ENCODE results near the gene HELQ. TPM values are rescaled to one million over a fixed set of nuclear protein-coding genes. Genes with fewer than 3 reads are reported as not detected.

The HELQ gene
- total and polyA plus RNA-seq, 9 of the 15 experiments (the other 6 are each of a cell fraction or from before 2014, with no cell fraction given): 3.5 to 15.2 (median 11.9) TPM

DNA sequence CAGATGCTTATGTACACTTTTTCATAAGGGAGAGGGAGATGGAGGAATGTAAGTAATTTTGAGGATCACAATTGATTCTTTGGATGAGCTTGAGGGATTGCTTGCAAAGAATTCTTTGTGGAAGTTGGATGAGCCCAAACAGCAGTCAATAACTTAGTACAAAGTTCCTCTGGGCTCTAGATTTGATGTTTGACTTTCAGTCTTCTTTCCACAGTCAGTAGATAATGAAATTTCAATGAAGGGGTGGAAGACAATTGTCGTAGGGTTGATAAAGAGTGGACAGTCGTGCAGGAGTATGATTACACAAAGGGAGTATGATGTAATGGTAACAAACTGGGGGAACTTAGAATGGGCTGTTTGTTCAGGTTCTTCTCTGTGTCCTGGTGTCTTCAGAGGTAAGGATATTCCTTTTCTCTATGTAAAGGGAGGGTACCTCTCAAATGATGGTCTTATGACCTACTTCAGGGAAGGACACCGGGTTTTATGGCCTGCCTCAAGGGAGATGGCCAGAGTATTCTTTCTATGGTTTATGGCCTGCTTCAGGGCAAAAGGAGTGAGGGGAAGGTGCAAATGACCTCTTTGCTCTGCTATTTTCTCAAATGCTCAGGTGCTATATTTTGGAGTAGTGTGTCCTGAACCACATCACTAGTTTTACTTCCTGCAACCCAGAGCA, 31.0 kb upstream of the HELQ start (continued):
- TF ChIP-seq, protein P1, sequence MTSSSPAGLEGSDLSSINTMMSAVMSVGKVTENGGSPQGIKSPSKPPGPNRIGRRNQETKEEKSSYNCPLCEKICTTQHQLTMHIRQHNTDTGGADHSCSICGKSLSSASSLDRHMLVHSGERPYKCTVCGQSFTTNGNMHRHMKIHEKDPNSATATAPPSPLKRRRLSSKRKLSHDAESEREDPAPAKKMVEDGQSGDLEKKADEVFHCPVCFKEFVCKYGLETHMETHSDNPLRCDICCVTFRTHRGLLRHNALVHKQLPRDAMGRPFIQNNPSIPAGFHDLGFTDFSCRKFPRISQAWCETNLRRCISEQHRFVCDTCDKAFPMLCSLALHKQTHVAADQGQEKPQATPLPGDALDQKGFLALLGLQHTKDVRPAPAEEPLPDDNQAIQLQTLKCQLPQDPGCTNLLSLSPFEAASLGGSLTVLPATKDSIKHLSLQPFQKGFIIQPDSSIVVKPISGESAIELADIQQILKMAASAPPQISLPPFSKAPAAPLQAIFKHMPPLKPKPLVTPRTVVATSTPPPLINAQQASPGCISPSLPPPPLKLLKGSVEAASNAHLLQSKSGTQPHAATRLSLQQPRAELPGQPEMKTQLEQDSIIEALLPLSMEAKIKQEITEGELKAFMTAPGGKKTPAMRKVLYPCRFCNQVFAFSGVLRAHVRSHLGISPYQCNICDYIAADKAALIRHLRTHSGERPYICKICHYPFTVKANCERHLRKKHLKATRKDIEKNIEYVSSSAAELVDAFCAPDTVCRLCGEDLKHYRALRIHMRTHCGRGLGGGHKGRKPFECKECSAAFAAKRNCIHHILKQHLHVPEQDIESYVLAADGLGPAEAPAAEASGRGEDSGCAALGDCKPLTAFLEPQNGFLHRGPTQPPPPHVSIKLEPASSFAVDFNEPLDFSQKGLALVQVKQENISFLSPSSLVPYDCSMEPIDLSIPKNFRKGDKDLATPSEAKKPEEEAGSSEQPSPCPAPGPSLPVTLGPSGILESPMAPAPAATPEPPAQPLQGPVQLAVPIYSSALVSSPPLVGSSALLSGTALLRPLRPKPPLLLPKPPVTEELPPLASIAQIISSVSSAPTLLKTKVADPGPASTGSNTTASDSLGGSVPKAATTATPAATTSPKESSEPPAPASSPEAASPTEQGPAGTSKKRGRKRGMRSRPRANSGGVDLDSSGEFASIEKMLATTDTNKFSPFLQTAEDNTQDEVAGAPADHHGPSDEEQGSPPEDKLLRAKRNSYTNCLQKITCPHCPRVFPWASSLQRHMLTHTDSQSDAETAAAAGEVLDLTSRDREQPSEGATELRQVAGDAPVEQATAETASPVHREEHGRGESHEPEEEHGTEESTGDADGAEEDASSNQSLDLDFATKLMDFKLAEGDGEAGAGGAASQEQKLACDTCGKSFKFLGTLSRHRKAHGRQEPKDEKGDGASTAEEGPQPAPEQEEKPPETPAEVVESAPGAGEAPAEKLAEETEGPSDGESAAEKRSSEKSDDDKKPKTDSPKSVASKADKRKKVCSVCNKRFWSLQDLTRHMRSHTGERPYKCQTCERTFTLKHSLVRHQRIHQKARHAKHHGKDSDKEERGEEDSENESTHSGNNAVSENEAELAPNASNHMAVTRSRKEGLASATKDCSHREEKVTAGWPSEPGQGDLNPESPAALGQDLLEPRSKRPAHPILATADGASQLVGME (CRISPR knock-in tag; IDR thresholded peaks at IDR 0.05): no peak
- TF ChIP-seq TSHZ1 (CRISPR knock-in tag; IDR thresholded peaks at IDR 0.05) (no peak), DIDO1 (tag; IDR thresholded peaks at IDR 0.05; ENCODE audit: low read depth) (no peak), ZNF586 (CRISPR knock-in tag; conservative IDR thresholded peaks at IDR 0.05) (no peak), THRB (CRISPR knock-in tag; conservative IDR thresholded peaks at IDR 0.05) (no peak), NCOA2 (IDR thresholded peaks at IDR 0.05; ENCODE audit: partially characterized antibody in 2 of 2) (no peak), CHD1 (IDR thresholded peaks at IDR 0.05; ENCODE audit: low read length) (no peak), CAMTA2 (CRISPR knock-in tag; conservative IDR thresholded peaks at IDR 0.05) (no peak), HNRNPH1 (optimal IDR thresholded peaks at IDR 0.05; ENCODE audit: low read depth, low read length) (no peak), RBM22 (IDR thresholded peaks at IDR 0.05; ENCODE audit: low read depth, low read length, poor library complexity, severe bottlenecking) (no peak), MBD1 (CRISPR knock-in tag; IDR thresholded peaks at IDR 0.05) (no peak)
- TF ChIP-seq, protein P2, sequence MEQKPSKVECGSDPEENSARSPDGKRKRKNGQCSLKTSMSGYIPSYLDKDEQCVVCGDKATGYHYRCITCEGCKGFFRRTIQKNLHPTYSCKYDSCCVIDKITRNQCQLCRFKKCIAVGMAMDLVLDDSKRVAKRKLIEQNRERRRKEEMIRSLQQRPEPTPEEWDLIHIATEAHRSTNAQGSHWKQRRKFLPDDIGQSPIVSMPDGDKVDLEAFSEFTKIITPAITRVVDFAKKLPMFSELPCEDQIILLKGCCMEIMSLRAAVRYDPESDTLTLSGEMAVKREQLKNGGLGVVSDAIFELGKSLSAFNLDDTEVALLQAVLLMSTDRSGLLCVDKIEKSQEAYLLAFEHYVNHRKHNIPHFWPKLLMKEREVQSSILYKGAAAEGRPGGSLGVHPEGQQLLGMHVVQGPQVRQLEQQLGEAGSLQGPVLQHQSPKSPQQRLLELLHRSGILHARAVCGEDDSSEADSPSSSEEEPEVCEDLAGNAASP (IDR thresholded peaks at IDR 0.05): no peak

Measured in K562 (cell line).